Measurements from ENCODE around the gene TASP1.

Gene TASP1

DNA sequence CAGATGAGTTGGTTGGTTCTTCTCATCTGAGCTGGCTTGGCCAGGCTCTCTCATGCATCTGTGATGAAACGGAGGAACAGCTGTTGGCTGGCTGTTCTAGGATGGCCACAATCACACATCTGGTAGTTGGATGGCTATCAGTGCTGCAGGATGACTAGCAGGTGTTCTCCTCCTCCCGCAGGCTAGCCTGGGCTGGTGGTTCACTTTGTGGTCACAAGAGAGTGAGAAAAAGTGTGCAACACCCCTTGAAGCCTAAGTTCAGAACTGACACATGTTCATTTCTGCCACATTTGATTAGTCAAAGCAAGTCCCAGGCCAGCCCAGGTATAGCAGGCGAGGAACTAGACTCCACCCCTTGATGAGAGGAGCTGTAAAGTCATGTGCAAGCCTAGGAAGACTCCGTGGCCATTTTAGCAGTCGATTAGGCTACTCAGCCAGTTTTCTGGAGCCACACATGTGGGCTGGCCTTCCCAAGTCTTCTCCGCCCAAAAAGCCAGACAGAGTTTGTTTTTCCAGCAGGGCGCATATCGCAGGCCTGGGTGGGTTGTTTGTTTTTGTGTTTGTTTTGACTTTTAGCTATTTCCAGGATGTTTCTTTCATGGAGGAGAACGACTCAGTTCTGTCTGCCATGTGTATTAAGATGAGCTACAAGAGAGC is 296.9 kb downstream of the TASP1 start:
- DNase-seq: no peak

DNA sequence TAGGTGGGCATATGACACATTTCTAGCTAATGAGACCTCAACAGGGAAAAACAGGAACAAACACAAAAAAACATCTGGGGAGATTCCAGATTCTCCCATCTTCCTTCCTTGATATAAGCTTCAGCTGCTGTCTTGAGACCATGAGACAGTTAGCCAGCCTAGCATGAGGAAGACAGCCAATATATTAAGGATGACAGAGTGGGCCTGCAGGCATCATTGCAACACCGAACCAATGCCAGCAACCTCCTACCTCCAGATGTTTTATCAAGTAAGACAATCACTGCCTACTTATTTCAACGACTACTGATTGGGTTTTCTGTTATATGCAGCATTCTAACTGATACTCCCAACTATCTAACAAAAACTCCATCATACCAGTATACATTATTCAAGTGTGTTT is 298.6 kb downstream of the TASP1 start:
- no peak for DNase-seq

All from activated gamma-delta T cell (primary cell).